Measurements from ENCODE around the gene RBBP8. TPM values are rescaled to one million over a fixed set of nuclear protein-coding genes. Genes with fewer than 3 reads are reported as not detected.

Gene RBBP8
- polyA plus RNA-seq, 3 donors, result 5.8 to 9.6 (median 7.8) TPM

GRCh38 chr18:22934789-22935188 is 1.7 kb downstream of the RBBP8 start:
- intact Hi-C loops (cut with micrococcal nuclease), result loop anchor here in 1 of 2 donors (5.0 to 10.0 kb wide), 2 partner anchors 48 to 480 kb away; no protein-coding TSS in a partner anchor
- H2AFZ ChIP-seq (ENCODE audit: insufficient read depth, low read depth, low read length, poor library complexity, severe bottlenecking), result no peak overlapping the region
- no peaks in the 10 kb centered on the region for H3K9me3 ChIP-seq (replicated peaks in 1 of 2; ENCODE audit: control insufficient read depth in 1 of 2, insufficient read depth in 1 of 2, low read length in 2 of 2)
- H3K4me1 ChIP-seq (ENCODE audit: control insufficient read depth in 1 of 2, insufficient read depth in 2 of 2, low read length in 2 of 2), result peaks cover 14 to 29% of the 10 kb centered on the region in 2 donors
- no peak for DNase-seq
- WGBS (ENCODE audit: insufficient coverage), result no CpG with 5 or more reads among the region's 1 CpG
- TF ChIP-seq, protein P1, sequence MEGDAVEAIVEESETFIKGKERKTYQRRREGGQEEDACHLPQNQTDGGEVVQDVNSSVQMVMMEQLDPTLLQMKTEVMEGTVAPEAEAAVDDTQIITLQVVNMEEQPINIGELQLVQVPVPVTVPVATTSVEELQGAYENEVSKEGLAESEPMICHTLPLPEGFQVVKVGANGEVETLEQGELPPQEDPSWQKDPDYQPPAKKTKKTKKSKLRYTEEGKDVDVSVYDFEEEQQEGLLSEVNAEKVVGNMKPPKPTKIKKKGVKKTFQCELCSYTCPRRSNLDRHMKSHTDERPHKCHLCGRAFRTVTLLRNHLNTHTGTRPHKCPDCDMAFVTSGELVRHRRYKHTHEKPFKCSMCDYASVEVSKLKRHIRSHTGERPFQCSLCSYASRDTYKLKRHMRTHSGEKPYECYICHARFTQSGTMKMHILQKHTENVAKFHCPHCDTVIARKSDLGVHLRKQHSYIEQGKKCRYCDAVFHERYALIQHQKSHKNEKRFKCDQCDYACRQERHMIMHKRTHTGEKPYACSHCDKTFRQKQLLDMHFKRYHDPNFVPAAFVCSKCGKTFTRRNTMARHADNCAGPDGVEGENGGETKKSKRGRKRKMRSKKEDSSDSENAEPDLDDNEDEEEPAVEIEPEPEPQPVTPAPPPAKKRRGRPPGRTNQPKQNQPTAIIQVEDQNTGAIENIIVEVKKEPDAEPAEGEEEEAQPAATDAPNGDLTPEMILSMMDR (IDR thresholded peaks at IDR 0.05), result no peak
- peaks cover 0 to 3% of the 10 kb centered on the region in 2 donors for H3K36me3 ChIP-seq (replicated peaks in 1 of 2; ENCODE audit: control insufficient read depth in 1 of 2, insufficient read depth in 2 of 2, low read length in 2 of 2)
- peaks cover 26% of the 10 kb centered on the region for H3K79me2 ChIP-seq (ENCODE audit: insufficient read depth, low read length)
- H3K27me3 Mint-ChIP-seq (ENCODE audit: low read depth in 3 of 3), result peaks cover 0 to 4% (median 0%) of the 10 kb centered on the region in 3 donors
- H3K9me3 Mint-ChIP-seq, result no peaks in the 10 kb centered on the region
- H3K4me3 Mint-ChIP-seq, result no peak overlapping the region
- no peak overlapping the region for H3K27ac Mint-ChIP-seq
- no peaks in the 10 kb centered on the region for H4K20me1 ChIP-seq (ENCODE audit: insufficient read depth, low read length)
- H3K27me3 ChIP-seq (ENCODE audit: control insufficient read depth in 2 of 2, insufficient read depth in 2 of 2, low read length in 2 of 2), result no peaks in the 10 kb centered on the region
- H3K9ac ChIP-seq (ENCODE audit: insufficient read depth, low read length, poor library complexity, severe bottlenecking), result no peak overlapping the region
- no peak overlapping the region for H3K4me2 ChIP-seq (replicated peaks; ENCODE audit: extremely low read depth, low read length, poor library complexity, severe bottlenecking)
- H3K4me1 Mint-ChIP-seq, result peaks cover 28% of the 10 kb centered on the region
- H3K27ac ChIP-seq (ENCODE audit: low read depth in 1 of 2, low read length in 2 of 2), result no peak overlapping the region
- peaks cover 5 to 13% of the 10 kb centered on the region in 2 donors for H3K36me3 Mint-ChIP-seq
- no peak overlapping the region for H3K4me3 ChIP-seq (replicated peaks in 1 of 3; ENCODE audit: low read depth in 2 of 3, low read length in 3 of 3)

DNA sequence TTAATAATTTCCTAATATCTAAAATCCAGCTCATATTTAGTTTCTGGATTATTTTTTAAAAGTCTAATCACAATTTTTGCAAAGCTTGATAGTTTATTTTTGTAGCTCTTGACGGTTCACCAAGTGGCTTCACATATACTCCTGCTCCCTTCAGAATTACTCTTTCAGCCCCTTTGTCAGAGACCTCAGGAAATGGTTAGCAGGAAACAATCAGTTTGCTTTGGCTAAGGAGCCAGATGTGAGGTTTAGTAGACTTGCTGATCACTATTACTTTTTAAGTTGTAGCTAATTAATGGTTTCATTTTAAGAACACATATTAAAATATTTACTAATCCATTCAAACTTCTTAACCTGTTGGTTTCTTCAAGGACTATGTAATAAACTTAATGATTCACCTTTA is 2.3 kb downstream of the RBBP8 start:
- Mint-ChIP-seq H3K4me3 (no peak overlapping the region), H3K4me1 (peaks cover 33% of the 10 kb centered on the region)

More for the DNA sequence above, 2.3 kb downstream of the RBBP8 start:
- no CpG with 5 or more reads among the region's 1 CpG for WGBS (ENCODE audit: insufficient coverage)
- TF ChIP-seq, protein P1 (IDR thresholded peaks at IDR 0.05), result no peak
- no peak for DNase-seq
- Mint-ChIP-seq H3K27me3 (ENCODE audit: low read depth in 3 of 3) (peaks cover 0 to 4% (median 0%) of the 10 kb centered on the region in 3 donors), H3K9me3 (no peaks in the 10 kb centered on the region), H3K27ac (no peak overlapping the region), H3K36me3 (peaks cover 5 to 13% of the 10 kb centered on the region in 2 donors)
- Histone ChIP-seq H3K9ac (ENCODE audit: insufficient read depth, low read length, poor library complexity, severe bottlenecking) (no peak overlapping the region), H3K4me2 (replicated peaks; ENCODE audit: extremely low read depth, low read length, poor library complexity, severe bottlenecking) (no peak overlapping the region), H3K9me3 (replicated peaks in 1 of 2; ENCODE audit: control insufficient read depth in 1 of 2, insufficient read depth in 1 of 2, low read length in 2 of 2) (no peaks in the 10 kb centered on the region), H4K20me1 (ENCODE audit: insufficient read depth, low read length) (no peaks in the 10 kb centered on the region), H2AFZ (ENCODE audit: insufficient read depth, low read depth, low read length, poor library complexity, severe bottlenecking) (no peak overlapping the region), H3K36me3 (replicated peaks in 1 of 2; ENCODE audit: control insufficient read depth in 1 of 2, insufficient read depth in 2 of 2, low read length in 2 of 2) (peaks cover 0 to 3% of the 10 kb centered on the region in 2 donors), H3K4me3 (replicated peaks in 1 of 3; ENCODE audit: low read depth in 2 of 3, low read length in 3 of 3) (no peak overlapping the region), H3K27me3 (ENCODE audit: control insufficient read depth in 2 of 2, insufficient read depth in 2 of 2, low read length in 2 of 2) (no peaks in the 10 kb centered on the region), H3K4me1 (ENCODE audit: control insufficient read depth in 1 of 2, insufficient read depth in 2 of 2, low read length in 2 of 2) (peaks cover 16 to 32% of the 10 kb centered on the region in 2 donors), H3K27ac (ENCODE audit: low read depth in 1 of 2, low read length in 2 of 2) (no peak overlapping the region), H3K79me2 (ENCODE audit: insufficient read depth, low read length) (peaks cover 31% of the 10 kb centered on the region)
- intact Hi-C loops (cut with micrococcal nuclease), result loop anchor here in 1 of 2 donors (10.0 kb wide), 1 partner anchor 479 kb away; no protein-coding TSS in a partner anchor
